ENCODE data around the gene DOCK10.

GRCh38 chr2:224775647-224776046 lies 266.6 kb downstream of the DOCK10 start:
- TF ChIP-seq CTCF (IDR thresholded peaks at IDR 0.05) (no peak), EP300 (IDR thresholded peaks at IDR 0.05) (no peak), POLR2A (IDR thresholded peaks at IDR 0.05) (no peak), POLR2AphosphoS5 (IDR thresholded peaks at IDR 0.05) (no peak)

Measured in suprapubic skin (tissue), 4 donors.